BLaER1 (cell line): Measurements from ENCODE around the gene DOCK2.

Experiments used
- H3K27ac ChIP-seq: shearing (Covaris generic); formaldehyde crosslinking; 2 replicates; pipeline ENCODE4 v1.8.1; 2022
- H3K27me3 ChIP-seq: shearing (Covaris generic); formaldehyde crosslinking; 2 replicates; pipeline ENCODE4 v1.8.1; 2022
- H3K36me3 ChIP-seq: shearing (Covaris generic); formaldehyde crosslinking; 2 replicates; pipeline ENCODE4 v1.8.1; 2022
- H3K4me1 ChIP-seq: shearing (Covaris generic); formaldehyde crosslinking; 2 replicates; pipeline ENCODE4 v1.8.1; 2022
- H3K4me2 ChIP-seq: shearing (Covaris generic); formaldehyde crosslinking; 2 replicates; pipeline ENCODE4 v1.8.1; 2022
- H3K4me3 ChIP-seq: shearing (Covaris generic); formaldehyde crosslinking; 2 replicates; pipeline ENCODE4 v1.8.1; 2022
- H3K9ac ChIP-seq: shearing (Covaris generic); formaldehyde crosslinking; 2 replicates; pipeline ENCODE4 v1.8.1; 2022
- H3K9me3 ChIP-seq: shearing (Covaris generic); formaldehyde crosslinking; 2 replicates; pipeline ENCODE4 v1.8.1; 2022
- H4K20me1 ChIP-seq: shearing (Covaris generic); formaldehyde crosslinking; 2 replicates; pipeline ENCODE4 v1.8.1; 2022
- Cebpa-rat ChIP-seq: shearing (Covaris generic); IDR thresholded peaks from 2 replicates; pipeline ENCODE4 v1.8.1; 2022

The DOCK2 gene

DNA sequence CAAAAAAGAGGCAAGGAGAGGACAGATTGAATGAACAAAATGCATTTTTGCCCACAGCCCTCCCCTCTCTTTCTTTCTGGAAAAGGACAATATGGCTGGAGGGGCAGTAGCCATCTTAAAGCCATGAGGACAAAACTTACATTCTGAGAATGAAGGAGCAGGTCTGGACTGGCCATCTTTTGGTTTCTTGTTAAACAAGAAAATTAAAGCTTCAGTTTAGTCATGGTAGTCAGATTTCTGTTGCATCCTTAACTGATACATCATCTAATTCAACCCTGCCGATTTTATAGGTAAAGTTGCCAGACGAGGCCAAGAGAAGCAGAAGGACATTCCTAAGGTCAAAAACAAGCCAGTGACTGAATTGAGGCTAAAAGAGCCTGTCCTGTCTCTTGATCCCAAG is 374.7 kb downstream of the DOCK2 start:
- no peak for TF ChIP-seq Cebpa-rat
- H3K27me3 ChIP-seq: no peaks in the 10 kb centered on the region
- no peaks in the 10 kb centered on the region for H4K20me1 ChIP-seq
- H3K36me3 ChIP-seq: peaks cover 24% of the 10 kb centered on the region
- H3K27ac ChIP-seq: no peak overlapping the region
- H3K9me3 ChIP-seq: no peaks in the 10 kb centered on the region
- no peak overlapping the region for H3K4me3 ChIP-seq
- H3K4me1 ChIP-seq: peaks cover 15% of the 10 kb centered on the region
- no peak overlapping the region for H3K9ac ChIP-seq
- H3K4me2 ChIP-seq: no peak overlapping the region

DNA sequence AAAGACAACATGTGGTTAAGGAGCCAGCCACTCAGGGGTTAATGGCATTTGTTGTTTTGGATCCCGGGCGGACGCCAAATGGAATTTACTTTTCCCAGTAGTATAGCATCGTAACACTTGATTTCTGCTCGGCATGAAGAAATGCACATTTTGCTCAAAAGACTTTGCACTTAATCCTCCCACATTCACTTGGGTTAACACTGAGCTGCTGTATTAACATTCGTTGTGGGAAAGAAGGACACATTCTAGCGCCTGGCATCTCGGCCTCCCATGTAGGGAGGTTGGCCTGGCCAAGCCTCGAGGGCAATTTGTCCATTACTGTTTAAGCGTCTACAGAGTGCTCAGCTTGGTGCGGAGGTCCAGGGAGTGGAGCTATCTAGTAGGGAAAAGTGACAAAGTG is 375.5 kb downstream of the DOCK2 start:
- H3K4me3 ChIP-seq: no peak overlapping the region
- peaks cover 24% of the 10 kb centered on the region for H3K36me3 ChIP-seq
- no peak overlapping the region for H3K4me2 ChIP-seq
- no peaks in the 10 kb centered on the region for H4K20me1 ChIP-seq
- TF ChIP-seq Cebpa-rat: no peak
- no peaks in the 10 kb centered on the region for H3K27me3 ChIP-seq
- peaks cover 15% of the 10 kb centered on the region for H3K4me1 ChIP-seq
- H3K27ac ChIP-seq: no peak overlapping the region
- H3K9ac ChIP-seq: no peak overlapping the region
- no peaks in the 10 kb centered on the region for H3K9me3 ChIP-seq

DNA sequence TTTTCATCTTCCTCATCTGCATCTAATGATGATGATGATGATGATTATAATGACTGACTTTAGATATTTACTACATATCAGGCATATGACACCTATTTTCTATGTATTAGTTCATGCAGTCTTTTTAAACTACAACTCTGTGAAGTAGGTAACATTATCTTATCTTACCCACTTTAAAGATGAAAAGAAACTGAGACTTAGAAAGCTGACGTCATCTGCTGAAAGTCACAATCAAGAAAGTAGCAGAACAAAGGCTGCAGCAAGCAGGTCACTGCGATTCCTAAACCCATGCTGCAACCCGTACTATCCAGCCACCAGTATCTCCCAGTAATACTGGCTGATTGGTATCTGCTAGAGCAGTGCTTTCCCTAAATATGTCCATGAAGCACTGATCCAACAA is 383.3 kb downstream of the DOCK2 start:
- Histone ChIP-seq H3K27ac (no peak overlapping the region), H3K4me1 (0 out of 2 replicates have a peak, but pooled peaks cover 5% of the 10 kb centered on the region), H4K20me1 (no peaks in the 10 kb centered on the region), H3K9me3 (no peaks in the 10 kb centered on the region), H3K36me3 (peaks cover 60% of the 10 kb centered on the region), H3K4me2 (no peak overlapping the region), H3K27me3 (no peaks in the 10 kb centered on the region), H3K4me3 (no peak overlapping the region), H3K9ac (no peak overlapping the region)
- TF ChIP-seq Cebpa-rat: no peak

DNA sequence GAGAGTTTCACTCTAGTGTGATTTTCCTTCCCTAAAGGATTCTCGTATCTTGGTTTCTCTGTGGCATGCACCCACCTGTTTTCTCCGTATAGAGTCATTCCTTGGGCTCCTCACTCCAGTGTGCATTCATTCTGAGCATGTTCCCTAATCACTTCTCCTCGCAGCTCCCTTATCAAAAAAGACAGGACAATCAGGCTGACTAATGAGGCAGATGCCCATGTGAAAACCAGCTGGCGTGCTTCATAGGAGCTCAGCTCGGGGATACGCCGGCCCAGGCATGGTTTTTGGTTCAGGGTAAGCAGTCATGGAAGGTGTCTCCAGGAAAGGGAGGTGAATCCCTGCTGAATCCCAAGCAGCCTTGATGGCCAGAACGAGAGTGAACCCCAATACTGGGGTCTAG is 384.4 kb downstream of the DOCK2 start:
- H3K4me1 ChIP-seq: 0 out of 2 replicates have a peak, but pooled peaks cover 5% of the 10 kb centered on the region
- no peak overlapping the region for H3K9ac ChIP-seq
- no peaks in the 10 kb centered on the region for H3K27me3 ChIP-seq
- H3K27ac ChIP-seq: no peak overlapping the region
- TF ChIP-seq Cebpa-rat: no peak
- H3K9me3 ChIP-seq: no peaks in the 10 kb centered on the region
- H3K4me3 ChIP-seq: no peak overlapping the region
- H3K36me3 ChIP-seq: peaks cover 61% of the 10 kb centered on the region
- no peak overlapping the region for H3K4me2 ChIP-seq
- no peaks in the 10 kb centered on the region for H4K20me1 ChIP-seq

DNA sequence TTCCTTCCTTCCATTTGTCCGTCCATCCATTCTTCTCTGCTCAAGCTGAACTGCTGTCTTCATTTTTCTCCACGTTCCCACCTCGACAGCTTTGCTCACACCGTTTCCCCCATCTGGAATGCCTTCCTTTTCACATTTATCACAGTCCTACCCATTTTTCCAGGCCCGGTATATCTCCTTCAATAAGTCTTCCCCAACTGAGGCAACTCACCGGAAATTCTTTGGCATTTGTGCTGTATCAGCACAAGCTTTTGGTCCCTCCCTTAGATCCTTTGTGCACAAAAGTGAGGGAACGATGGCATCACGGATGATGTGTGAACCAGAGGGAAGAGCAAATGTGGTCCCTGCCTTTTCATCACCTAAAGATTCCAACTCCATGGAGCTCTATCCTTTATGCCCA is 388.8 kb downstream of the DOCK2 start:
- H3K27me3 ChIP-seq: no peaks in the 10 kb centered on the region
- TF ChIP-seq Cebpa-rat: no peak
- H3K4me1 ChIP-seq: 0 out of 2 replicates have a peak, but pooled peaks cover 5% of the 10 kb centered on the region
- peaks cover 73% of the 10 kb centered on the region for H3K36me3 ChIP-seq
- no peak overlapping the region for H3K4me3 ChIP-seq
- H3K9me3 ChIP-seq: no peaks in the 10 kb centered on the region
- no peak overlapping the region for H3K4me2 ChIP-seq
- H3K9ac ChIP-seq: no peak overlapping the region
- no peaks in the 10 kb centered on the region for H4K20me1 ChIP-seq
- no peak overlapping the region for H3K27ac ChIP-seq

DNA sequence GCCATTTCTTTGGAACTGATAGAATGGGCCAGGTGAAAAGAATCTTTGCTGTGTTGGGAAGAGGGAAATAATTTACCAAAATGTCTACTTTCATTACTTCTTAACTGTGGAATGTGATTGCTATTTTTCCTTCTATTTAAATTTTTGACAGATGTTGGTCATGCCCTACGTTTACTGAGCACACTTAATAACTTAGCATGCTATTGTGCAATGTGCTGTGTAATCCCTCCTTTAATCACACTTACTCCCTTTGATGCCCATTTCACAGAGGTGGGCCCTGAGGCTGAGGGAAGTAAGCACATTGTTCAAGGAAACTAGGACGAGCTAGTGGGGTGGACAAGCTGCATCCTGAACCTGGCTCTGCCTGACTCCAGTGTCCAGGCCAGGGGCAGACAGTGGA is 391.0 kb downstream of the DOCK2 start:
- Histone ChIP-seq H3K4me3 (no peak overlapping the region), H3K9ac (no peak overlapping the region), H3K27me3 (no peaks in the 10 kb centered on the region), H3K27ac (no peak overlapping the region), H3K9me3 (no peaks in the 10 kb centered on the region), H3K4me1 (no peaks in the 10 kb centered on the region), H3K36me3 (peaks cover 63% of the 10 kb centered on the region), H4K20me1 (no peaks in the 10 kb centered on the region), H3K4me2 (no peak overlapping the region)
- no peak for TF ChIP-seq Cebpa-rat

DNA sequence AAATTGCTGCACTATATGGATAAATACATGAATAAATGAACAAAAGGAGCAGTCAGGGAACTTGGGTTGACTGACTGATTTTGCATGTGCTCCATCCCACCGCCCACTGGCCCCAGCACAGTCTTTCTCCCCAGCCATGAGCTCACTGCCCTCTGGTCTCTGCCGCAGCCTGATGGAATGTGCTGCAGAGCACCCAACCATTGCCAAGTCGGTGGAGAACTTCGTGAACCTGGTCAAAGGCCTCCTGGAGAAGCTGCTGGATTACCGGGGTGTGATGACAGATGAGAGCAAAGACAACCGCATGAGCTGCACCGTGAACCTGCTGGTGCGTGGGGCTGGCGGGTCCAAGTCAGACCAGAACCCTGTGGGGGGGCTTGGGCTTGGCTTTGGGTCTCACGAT is 397.2 kb downstream of the DOCK2 start:
- no peak overlapping the region for H3K9ac ChIP-seq
- no peak overlapping the region for H3K4me2 ChIP-seq
- H3K27me3 ChIP-seq: no peaks in the 10 kb centered on the region
- H3K36me3 ChIP-seq: peaks cover 56% of the 10 kb centered on the region
- no peak overlapping the region for H3K27ac ChIP-seq
- TF ChIP-seq Cebpa-rat: no peak
- H3K4me3 ChIP-seq: no peak overlapping the region
- H3K9me3 ChIP-seq: no peaks in the 10 kb centered on the region
- H4K20me1 ChIP-seq: no peaks in the 10 kb centered on the region
- H3K4me1 ChIP-seq: no peaks in the 10 kb centered on the region

DNA sequence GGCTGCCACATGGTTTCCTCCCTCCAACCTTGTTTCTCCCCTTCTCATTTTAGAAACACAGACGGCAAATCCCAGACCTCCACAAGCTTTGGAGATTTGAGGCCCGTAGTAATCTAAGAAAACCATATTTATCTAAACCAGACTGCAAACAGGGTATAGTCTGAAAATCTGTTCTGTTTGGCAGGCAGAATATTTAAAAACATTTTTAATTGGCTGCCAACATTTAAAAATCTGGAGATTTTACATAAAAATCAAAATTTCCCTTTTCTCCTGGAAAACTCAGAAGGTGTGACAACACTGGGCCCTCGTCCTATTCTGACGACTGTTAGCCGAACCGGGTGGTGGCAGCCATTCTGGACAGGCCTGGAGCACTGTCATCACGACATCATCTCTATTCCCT is 401.2 kb downstream of the DOCK2 start:
- no peaks in the 10 kb centered on the region for H4K20me1 ChIP-seq
- H3K36me3 ChIP-seq: peaks cover 77% of the 10 kb centered on the region
- no peak overlapping the region for H3K4me2 ChIP-seq
- H3K9ac ChIP-seq: no peak overlapping the region
- H3K4me1 ChIP-seq: no peaks in the 10 kb centered on the region
- H3K27me3 ChIP-seq: no peaks in the 10 kb centered on the region
- TF ChIP-seq Cebpa-rat: no peak
- no peaks in the 10 kb centered on the region for H3K9me3 ChIP-seq
- no peak overlapping the region for H3K27ac ChIP-seq
- no peak overlapping the region for H3K4me3 ChIP-seq

DNA sequence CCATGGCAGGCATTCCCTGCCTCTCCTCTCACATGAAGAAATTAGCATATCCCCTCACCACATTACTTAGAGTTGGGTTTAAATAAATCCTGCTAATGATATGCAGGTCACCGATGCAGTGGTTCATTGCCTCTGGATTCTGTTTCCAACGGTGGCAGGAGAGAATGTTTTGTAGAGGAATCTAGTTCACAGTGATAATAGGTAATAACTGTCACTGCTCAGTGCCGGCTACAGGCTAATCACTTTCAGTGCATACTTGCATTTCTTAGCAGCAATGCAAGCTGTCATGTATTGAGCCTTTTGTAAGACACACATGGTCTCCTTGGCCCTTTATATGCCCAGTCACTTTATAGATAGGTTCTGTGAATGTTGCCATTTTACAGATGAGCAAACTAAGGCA is 402.8 kb downstream of the DOCK2 start:
- Histone ChIP-seq H3K4me2 (no peak overlapping the region), H3K36me3 (peaks cover 87% of the 10 kb centered on the region), H4K20me1 (no peaks in the 10 kb centered on the region), H3K27me3 (no peaks in the 10 kb centered on the region), H3K9ac (no peak overlapping the region), H3K27ac (no peak overlapping the region), H3K4me3 (no peak overlapping the region), H3K9me3 (no peaks in the 10 kb centered on the region), H3K4me1 (peaks cover 8% of the 10 kb centered on the region; the same call in 1 of the 2 replicates)
- TF ChIP-seq Cebpa-rat: no peak

DNA sequence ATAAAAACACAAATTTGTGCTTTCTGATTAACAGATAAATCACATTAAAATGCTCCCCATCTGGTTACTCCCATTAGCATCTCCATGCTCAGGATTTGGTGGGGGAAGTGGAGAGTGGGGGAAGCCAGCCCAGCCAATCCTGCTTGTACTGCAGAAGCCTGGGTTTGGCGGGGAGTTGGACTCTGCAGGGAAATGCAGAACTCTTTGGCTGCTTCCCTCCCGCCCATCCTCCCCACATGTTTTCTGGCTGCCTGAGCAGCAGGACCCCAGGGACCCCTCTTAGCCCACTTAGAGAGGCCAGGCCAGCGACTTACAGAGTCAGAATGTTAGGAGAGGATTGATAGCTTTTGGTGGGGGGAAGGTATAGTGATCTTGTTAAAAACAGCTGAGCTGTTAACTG is 409.2 kb downstream of the DOCK2 start:
- Histone ChIP-seq H3K36me3 (peaks cover 100% of the 10 kb centered on the region), H3K27me3 (no peaks in the 10 kb centered on the region), H3K9ac (no peak overlapping the region), H3K4me2 (peak overlapping the region; percentile 49), H3K4me3 (no peak overlapping the region), H3K4me1 (peaks cover 25% of the 10 kb centered on the region), H3K9me3 (no peaks in the 10 kb centered on the region), H3K27ac (no peak overlapping the region), H4K20me1 (no peaks in the 10 kb centered on the region)
- no peak for TF ChIP-seq Cebpa-rat

DNA sequence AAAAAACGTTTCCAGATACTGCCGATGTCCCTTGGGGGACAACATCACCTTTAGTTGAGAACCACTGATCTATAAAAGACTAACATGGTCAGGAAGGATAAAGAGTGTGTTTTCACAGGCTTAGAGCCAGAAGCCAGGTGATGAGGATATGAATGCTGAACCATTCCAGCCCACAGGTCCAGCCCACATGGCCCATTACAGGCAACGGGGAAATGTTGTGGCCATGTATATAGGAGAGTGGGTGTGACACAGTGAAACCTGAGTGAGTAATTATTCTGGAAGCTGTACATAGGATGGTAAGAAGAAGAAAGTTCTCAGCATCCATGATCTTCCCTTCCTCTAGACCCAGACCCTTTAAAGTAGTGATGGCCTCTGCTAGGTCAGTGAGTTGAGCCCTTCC is 412.6 kb downstream of the DOCK2 start:
- H3K4me1 ChIP-seq: peaks cover 17% of the 10 kb centered on the region
- no peak for TF ChIP-seq Cebpa-rat
- no peak overlapping the region for H3K9ac ChIP-seq
- no peak overlapping the region for H3K4me2 ChIP-seq
- no peak overlapping the region for H3K27ac ChIP-seq
- H3K36me3 ChIP-seq: peaks cover 100% of the 10 kb centered on the region
- H3K4me3 ChIP-seq: no peak overlapping the region
- H3K9me3 ChIP-seq: no peaks in the 10 kb centered on the region
- no peaks in the 10 kb centered on the region for H4K20me1 ChIP-seq
- no peaks in the 10 kb centered on the region for H3K27me3 ChIP-seq
